ENCODE measurements around the gene SPHK1.

Gene SPHK1

GRCh38 chr17:76432004-76432403, 47.6 kb downstream of the SPHK1 start:
- Histone ChIP-seq H3K9ac (ENCODE audit: low read length) (no peak overlapping the region), H3K18ac (ENCODE audit: low read length) (no peak overlapping the region), H2BK12ac (ENCODE audit: low read length) (no peak overlapping the region), H3K23ac (ENCODE audit: low read length) (no peak overlapping the region), H2BK120ac (ENCODE audit: insufficient read depth, low read length, poor library complexity) (no peak overlapping the region), H3K79me1 (ENCODE audit: low read length) (no peaks in the 10 kb centered on the region), H4K12ac (ENCODE audit: low read depth, low read length) (no peak overlapping the region), H3K27ac (ENCODE audit: low read depth, low read length) (no peak overlapping the region), H2BK5ac (ENCODE audit: low read depth, low read length, poor library complexity) (no peak overlapping the region), H3K79me2 (ENCODE audit: control insufficient read depth, insufficient read depth, low read length, poor library complexity) (peaks cover 2% of the 10 kb centered on the region), H2AFZ (ENCODE audit: insufficient read depth, low read length, poor library complexity) (no peak overlapping the region), H3K36me3 (ENCODE audit: control insufficient read depth in 1 of 2, insufficient read depth in 2 of 2, low read length in 2 of 2) (no peaks in the 10 kb centered on the region), H3K4ac (ENCODE audit: low read depth, low read length) (no peak overlapping the region), H3K27me3 (ENCODE audit: insufficient read depth, low read length) (no peaks in the 10 kb centered on the region), H2AK5ac (ENCODE audit: low read length) (no peak overlapping the region), H3K14ac (ENCODE audit: low read length) (no peak overlapping the region), H4K91ac (ENCODE audit: low read depth, low read length) (no peak overlapping the region), H4K8ac (ENCODE audit: low read depth, low read length) (no peak overlapping the region), H3K4me2 (ENCODE audit: low read length) (no peak overlapping the region), H3K4me1 (ENCODE audit: control insufficient read depth in 1 of 2, insufficient read depth in 2 of 2, low read length in 2 of 2) (no peaks in the 10 kb centered on the region), H3K4me3 (ENCODE audit: low read depth, low read length) (no peak overlapping the region), H3K9me3 (ENCODE audit: insufficient read depth, low read depth, low read length) (peaks cover 5% of the 10 kb centered on the region)
- DNase-seq, result peak in 1 of 2 donors; percentile 27
- WGBS (ENCODE audit: extremely low coverage, insufficient coverage, insufficient read length), result no CpG with 5 or more reads among the region's 6 CpGs

GRCh38 chr17:76432712-76433336, 48.4 kb downstream of the SPHK1 start:
- Histone ChIP-seq H3K18ac (ENCODE audit: low read length) (no peak overlapping the region), H3K4me1 (ENCODE audit: control insufficient read depth in 1 of 2, insufficient read depth in 2 of 2, low read length in 2 of 2) (no peaks in the 10 kb centered on the region), H2BK5ac (ENCODE audit: low read depth, low read length, poor library complexity) (no peak overlapping the region), H4K12ac (ENCODE audit: low read depth, low read length) (no peak overlapping the region), H2AK5ac (ENCODE audit: low read length) (no peak overlapping the region), H3K27me3 (ENCODE audit: insufficient read depth, low read length) (no peaks in the 10 kb centered on the region), H3K36me3 (ENCODE audit: control insufficient read depth in 1 of 2, insufficient read depth in 2 of 2, low read length in 2 of 2) (no peaks in the 10 kb centered on the region), H4K8ac (ENCODE audit: low read depth, low read length) (no peak overlapping the region), H3K4me2 (ENCODE audit: low read length) (no peak overlapping the region), H2BK12ac (ENCODE audit: low read length) (no peak overlapping the region), H3K9me3 (ENCODE audit: insufficient read depth, low read depth, low read length) (peaks cover 5% of the 10 kb centered on the region), H3K27ac (ENCODE audit: low read depth, low read length) (no peak overlapping the region), H3K23ac (ENCODE audit: low read length) (no peak overlapping the region), H2AFZ (ENCODE audit: insufficient read depth, low read length, poor library complexity) (no peak overlapping the region), H4K91ac (ENCODE audit: low read depth, low read length) (no peak overlapping the region), H3K4ac (ENCODE audit: low read depth, low read length) (no peak overlapping the region), H3K9ac (ENCODE audit: low read length) (peak overlapping the region; percentile 8), H3K79me1 (ENCODE audit: low read length) (no peaks in the 10 kb centered on the region), H3K14ac (ENCODE audit: low read length) (no peak overlapping the region), H2BK120ac (ENCODE audit: insufficient read depth, low read length, poor library complexity) (no peak overlapping the region), H3K4me3 (ENCODE audit: low read depth, low read length) (no peak overlapping the region), H3K79me2 (ENCODE audit: control insufficient read depth, insufficient read depth, low read length, poor library complexity) (peaks cover 2% of the 10 kb centered on the region)
- no CpG with 5 or more reads among the region's 3 CpGs for WGBS (ENCODE audit: extremely low coverage, insufficient coverage, insufficient read length)
- DNase-seq, result peak in 1 of 2 donors; percentile 42

- H2BK5ac ChIP-seq (ENCODE audit: low read depth, low read length, poor library complexity), result no peak overlapping the region
- H3K18ac ChIP-seq (ENCODE audit: low read length), result no peak overlapping the region
- H3K27me3 ChIP-seq (ENCODE audit: insufficient read depth, low read length), result no peaks in the 10 kb centered on the region
- no peak overlapping the region for H2AFZ ChIP-seq (ENCODE audit: insufficient read depth, low read length, poor library complexity)
- H2BK120ac ChIP-seq (ENCODE audit: insufficient read depth, low read length, poor library complexity), result no peak overlapping the region
- H2BK12ac ChIP-seq (ENCODE audit: low read length), result no peak overlapping the region
- H3K4me2 ChIP-seq (ENCODE audit: low read length), result no peak overlapping the region
- no peak overlapping the region for H3K27ac ChIP-seq (ENCODE audit: low read depth, low read length)
- H3K4me3 ChIP-seq (ENCODE audit: low read depth, low read length), result no peak overlapping the region
- no CpG with 5 or more reads among the region's 9 CpGs for WGBS (ENCODE audit: extremely low coverage, insufficient coverage, insufficient read length)
- H4K91ac ChIP-seq (ENCODE audit: low read depth, low read length), result no peak overlapping the region
- DNase-seq, result no peak
- no peak overlapping the region for H3K23ac ChIP-seq (ENCODE audit: low read length)
- H3K79me1 ChIP-seq (ENCODE audit: low read length), result no peaks in the 10 kb centered on the region
- no peaks in the 10 kb centered on the region for H3K36me3 ChIP-seq (ENCODE audit: control insufficient read depth in 1 of 2, insufficient read depth in 2 of 2, low read length in 2 of 2)
- H4K8ac ChIP-seq (ENCODE audit: low read depth, low read length), result no peak overlapping the region
- H4K12ac ChIP-seq (ENCODE audit: low read depth, low read length), result no peak overlapping the region
- peaks cover 5% of the 10 kb centered on the region for H3K9me3 ChIP-seq (ENCODE audit: insufficient read depth, low read depth, low read length)
- peaks cover 2% of the 10 kb centered on the region for H3K79me2 ChIP-seq (ENCODE audit: control insufficient read depth, insufficient read depth, low read length, poor library complexity)
- no peak overlapping the region for H3K4ac ChIP-seq (ENCODE audit: low read depth, low read length)
- H3K9ac ChIP-seq (ENCODE audit: low read length), result no peak overlapping the region
- no peaks in the 10 kb centered on the region for H3K4me1 ChIP-seq (ENCODE audit: control insufficient read depth in 1 of 2, insufficient read depth in 2 of 2, low read length in 2 of 2)
- no peak overlapping the region for H3K14ac ChIP-seq (ENCODE audit: low read length)
- H2AK5ac ChIP-seq (ENCODE audit: low read length), result no peak overlapping the region
These were observed 49.3 kb downstream of the SPHK1 start for GRCh38 chr17:76433693-76434092.

- H2BK120ac ChIP-seq (ENCODE audit: insufficient read depth, low read length, poor library complexity), result no peak overlapping the region
- H3K4me1 ChIP-seq (ENCODE audit: control insufficient read depth in 1 of 2, insufficient read depth in 2 of 2, low read length in 2 of 2), result no peaks in the 10 kb centered on the region
- no peak for DNase-seq
- H4K12ac ChIP-seq (ENCODE audit: low read depth, low read length), result no peak overlapping the region
- no peak overlapping the region for H4K8ac ChIP-seq (ENCODE audit: low read depth, low read length)
- no peak overlapping the region for H3K14ac ChIP-seq (ENCODE audit: low read length)
- H3K36me3 ChIP-seq (ENCODE audit: control insufficient read depth in 1 of 2, insufficient read depth in 2 of 2, low read length in 2 of 2), result no peaks in the 10 kb centered on the region
- H3K27me3 ChIP-seq (ENCODE audit: insufficient read depth, low read length), result no peaks in the 10 kb centered on the region
- H3K23ac ChIP-seq (ENCODE audit: low read length), result no peak overlapping the region
- no peak overlapping the region for H3K4me2 ChIP-seq (ENCODE audit: low read length)
- no peak overlapping the region for H2BK12ac ChIP-seq (ENCODE audit: low read length)
- no peak overlapping the region for H2BK5ac ChIP-seq (ENCODE audit: low read depth, low read length, poor library complexity)
- no peak overlapping the region for H3K4me3 ChIP-seq (ENCODE audit: low read depth, low read length)
- H3K4ac ChIP-seq (ENCODE audit: low read depth, low read length), result no peak overlapping the region
- no peak overlapping the region for H2AFZ ChIP-seq (ENCODE audit: insufficient read depth, low read length, poor library complexity)
- no peak overlapping the region for H3K18ac ChIP-seq (ENCODE audit: low read length)
- no peak overlapping the region for H3K27ac ChIP-seq (ENCODE audit: low read depth, low read length)
- H4K91ac ChIP-seq (ENCODE audit: low read depth, low read length), result no peak overlapping the region
- H3K79me1 ChIP-seq (ENCODE audit: low read length), result no peaks in the 10 kb centered on the region
- H3K79me2 ChIP-seq (ENCODE audit: control insufficient read depth, insufficient read depth, low read length, poor library complexity), result peaks cover 2% of the 10 kb centered on the region
- no peak overlapping the region for H3K9ac ChIP-seq (ENCODE audit: low read length)
- H3K9me3 ChIP-seq (ENCODE audit: insufficient read depth, low read depth, low read length), result peaks cover 5% of the 10 kb centered on the region
- no peak overlapping the region for H2AK5ac ChIP-seq (ENCODE audit: low read length)
- no CpG with 5 or more reads among the region's 7 CpGs for WGBS (ENCODE audit: extremely low coverage, insufficient coverage, insufficient read length)
These were observed 50.5 kb downstream of the SPHK1 start for GRCh38 chr17:76434870-76435269.

Data from trophoblast cell (in vitro differentiated cells and primary cell).